Fibroblast of peridontal ligament (primary cell): ENCODE measurements around the gene PADI1.

ENCODE experiments used
- DNase-seq: peaks from one replicate; pipeline ENCODE4 v3.0.0-alpha.2; 2010; ENCODE audit errors: extremely low read depth

PADI1 gene

GRCh38 chr1:17181781-17182464, 23.0 kb upstream of the PADI1 start:
- DNase-seq: no peak

GRCh38 chr1:17183388-17184160, 21.4 kb upstream of the PADI1 start:
- DNase-seq: no peak

- DNase-seq: no peak
Observed at GRCh38 chr1:17184161-17184665, 20.7 kb upstream of the PADI1 start.

- DNase-seq: no peak
Observed at GRCh38 chr1:17184822-17185484, 20.0 kb upstream of the PADI1 start.

GRCh38 chr1:17185485-17185860, 19.5 kb upstream of the PADI1 start:
- no peak for DNase-seq

- no peak for DNase-seq
Observed at GRCh38 chr1:17186216-17186909, 18.6 kb upstream of the PADI1 start.

GRCh38 chr1:17187051-17187450, 17.9 kb upstream of the PADI1 start:
- no peak for DNase-seq

- DNase-seq: no peak
Observed at GRCh38 chr1:17188217-17188616, 16.7 kb upstream of the PADI1 start.

- no peak for DNase-seq
Observed at GRCh38 chr1:17188889-17189631, 15.9 kb upstream of the PADI1 start.

GRCh38 chr1:17189632-17189990, 15.3 kb upstream of the PADI1 start:
- no peak for DNase-seq

- DNase-seq: peak; percentile 93
Observed at GRCh38 chr1:17190010-17190995, 14.6 kb upstream of the PADI1 start.

- no peak for DNase-seq
Observed at GRCh38 chr1:17191990-17192242, 13.0 kb upstream of the PADI1 start.

GRCh38 chr1:17192394-17193221, 12.3 kb upstream of the PADI1 start:
- no peak for DNase-seq

- no peak for DNase-seq
Observed at GRCh38 chr1:17193222-17194132, 11.5 kb upstream of the PADI1 start.

- no peak for DNase-seq
Observed at GRCh38 chr1:17194133-17194475, 10.8 kb upstream of the PADI1 start.

GRCh38 chr1:17194615-17195528, 10.1 kb upstream of the PADI1 start:
- DNase-seq: no peak

GRCh38 chr1:17195731-17196130, 9.2 kb upstream of the PADI1 start:
- no peak for DNase-seq
